ACC112 (cell line): Measurements from ENCODE around the gene ARID3A.

Experiments
- H2AFZ ChIP-seq: fragments of 200-600 bp; sonication (generic); one replicate; pipeline ENCODE4 v1.6.0; 2017; ENCODE audit warnings: antibody characterized with exemption, low read length; ENCODE audit not compliant: unreplicated experiment
- H3K27ac ChIP-seq: fragments of 200-600 bp; sonication (generic); 2 replicates; pipeline ENCODE4 v1.5.1; 2014; ENCODE audit warnings: low read depth, mild to moderate bottlenecking, antibody characterized with exemption, low read length, moderate library complexity
- H3K27me3 ChIP-seq: fragments of 200-600 bp; sonication (generic); 2 replicates; pipeline ENCODE4 v1.6.1; 2014; ENCODE audit warnings: mild to moderate bottlenecking, antibody characterized with exemption, low read length, moderate library complexity, mixed read lengths; ENCODE audit not compliant: insufficient read depth
- H3K36me3 ChIP-seq: fragments of 200-600 bp; sonication (generic); 2 replicates; pipeline ENCODE4 v1.6.1; 2016; ENCODE audit warnings: mild to moderate bottlenecking, antibody characterized with exemption, low read length, moderate library complexity, mixed read lengths; ENCODE audit not compliant: insufficient read depth
- H3K4me1 ChIP-seq: fragments of 200-600 bp; sonication (generic); one replicate; pipeline ENCODE4 v1.6.1; 2016; ENCODE audit warnings: low read length, mixed read lengths; ENCODE audit not compliant: insufficient read depth, unreplicated experiment, control insufficient read depth
- H3K4me3 ChIP-seq: fragments of 200-600 bp; sonication (generic); 2 replicates; pipeline ENCODE4 v1.5.1; 2014; ENCODE audit warnings: mild to moderate bottlenecking, low read depth, low read length
- H3K79me2 ChIP-seq: fragments of 200-600 bp; sonication (generic); one replicate; pipeline ENCODE4 v1.6.0; 2016; ENCODE audit warnings: low read length; ENCODE audit not compliant: control insufficient read depth, unreplicated experiment, insufficient read depth

ARID3A gene

GRCh38 chr19:913080-913748 is 12.6 kb upstream of the ARID3A start, which contains the start of gene R3HDM4:
Gene R3HDM4 (minus strand): TSS chr19:913219. CDS start chr19:913157, 62 bp downstream.
- peak within 1 kb of the TSS; percentile 13 for H3K27ac ChIP-seq
- peaks cover 14% of the 10 kb centered on the region for H3K27me3 ChIP-seq
- peak within 1 kb of the TSS; percentile 89 for H3K4me3 ChIP-seq
- no peaks in the 10 kb centered on the region for H3K36me3 ChIP-seq
- peaks cover 5% of the 10 kb centered on the region for H3K4me1 ChIP-seq
- peak within 1 kb of the TSS; percentile 22 for H2AFZ ChIP-seq
- H3K79me2 ChIP-seq, result peaks cover 5% of the 10 kb centered on the region

GRCh38 chr19:916645-917322 is 9.1 kb upstream of the ARID3A start:
- Histone ChIP-seq H3K79me2 (no peaks in the 10 kb centered on the region), H3K4me1 (peaks cover 5% of the 10 kb centered on the region), H3K36me3 (no peaks in the 10 kb centered on the region), H3K27ac (no peak overlapping the region), H3K4me3 (no peak overlapping the region), H3K27me3 (peaks cover 35% of the 10 kb centered on the region), H2AFZ (no peak overlapping the region)

- H3K4me1 ChIP-seq, result peaks cover 5% of the 10 kb centered on the region
Observed at GRCh38 chr19:917323-918151, 8.3 kb upstream of the ARID3A start, which contains the start of gene KISS1R. Gene KISS1R (plus strand): TSS chr19:917333. CDS start chr19:917503, 170 bp downstream.

GRCh38 chr19:918152-918437 is 7.7 kb upstream of the ARID3A start:
- Histone ChIP-seq H3K36me3 (no peaks in the 10 kb centered on the region), H2AFZ (no peak overlapping the region), H3K4me1 (peaks cover 5% of the 10 kb centered on the region), H3K79me2 (no peaks in the 10 kb centered on the region), H3K4me3 (0 out of 2 replicates have a peak overlapping the region, but pooled peaks have one; percentile 45), H3K27me3 (peaks cover 35% of the 10 kb centered on the region), H3K27ac (no peak overlapping the region)

More at GRCh38 chr19:917323-918151, 8.3 kb upstream of the ARID3A start, which contains the start of gene KISS1R:
- no peak within 1 kb of the TSS for H3K27ac ChIP-seq
- H3K36me3 ChIP-seq, result no peaks in the 10 kb centered on the region
- H2AFZ ChIP-seq, result no peak within 1 kb of the TSS
- peak within 1 kb of the TSS; percentile 45; the same call in 1 of the 2 replicates for H3K4me3 ChIP-seq
- no peaks in the 10 kb centered on the region for H3K79me2 ChIP-seq
- peaks cover 35% of the 10 kb centered on the region for H3K27me3 ChIP-seq

GRCh38 chr19:918481-919198 is 7.2 kb upstream of the ARID3A start:
- Histone ChIP-seq H3K4me1 (peaks cover 5% of the 10 kb centered on the region), H3K27me3 (peaks cover 35% of the 10 kb centered on the region), H3K27ac (no peak overlapping the region), H3K4me3 (no peak overlapping the region), H3K79me2 (no peaks in the 10 kb centered on the region), H2AFZ (no peak overlapping the region), H3K36me3 (no peaks in the 10 kb centered on the region)

- H2AFZ ChIP-seq, result no peak overlapping the region
- no peak overlapping the region for H3K4me3 ChIP-seq
- no peak overlapping the region for H3K27ac ChIP-seq
- no peaks in the 10 kb centered on the region for H3K79me2 ChIP-seq
- H3K27me3 ChIP-seq, result peaks cover 35% of the 10 kb centered on the region
- no peaks in the 10 kb centered on the region for H3K36me3 ChIP-seq
- peaks cover 5% of the 10 kb centered on the region for H3K4me1 ChIP-seq
Observed at GRCh38 chr19:919199-920050, 6.4 kb upstream of the ARID3A start.

GRCh38 chr19:920051-920864 is 5.6 kb upstream of the ARID3A start:
- H3K36me3 ChIP-seq, result no peaks in the 10 kb centered on the region
- H3K27me3 ChIP-seq, result peaks cover 35% of the 10 kb centered on the region
- H2AFZ ChIP-seq, result no peak overlapping the region
- peaks cover 5% of the 10 kb centered on the region for H3K4me1 ChIP-seq
- H3K4me3 ChIP-seq, result peak overlapping the region; percentile 37
- no peaks in the 10 kb centered on the region for H3K79me2 ChIP-seq
- no peak overlapping the region for H3K27ac ChIP-seq

GRCh38 chr19:924553-925086 is 1.2 kb upstream of the ARID3A start:
- H3K27ac ChIP-seq, result no peak overlapping the region

GRCh38 chr19:925087-925525 is 729 bp upstream of the ARID3A start:
- no peaks in the 10 kb centered on the region for H3K36me3 ChIP-seq
- peak overlapping the region; percentile 85 for H2AFZ ChIP-seq
- peak overlapping the region; percentile 67 for H3K27ac ChIP-seq
- peaks cover 5% of the 10 kb centered on the region; the same call in 1 of the 2 replicates for H3K27me3 ChIP-seq
- H3K79me2 ChIP-seq, result peaks cover 10% of the 10 kb centered on the region
- H3K4me3 ChIP-seq, result peak overlapping the region; percentile 81
- no peaks in the 10 kb centered on the region for H3K4me1 ChIP-seq

More at GRCh38 chr19:924553-925086, 1.2 kb upstream of the ARID3A start:
- Histone ChIP-seq H3K4me1 (no peaks in the 10 kb centered on the region), H2AFZ (peak overlapping the region; percentile 25), H3K27me3 (peaks cover 10% of the 10 kb centered on the region; the same call in 1 of the 2 replicates), H3K79me2 (peaks cover 10% of the 10 kb centered on the region), H3K36me3 (no peaks in the 10 kb centered on the region), H3K4me3 (peak overlapping the region; percentile 81)
